Naive thymus-derived CD4-positive, alpha-beta T cell (primary cell): ENCODE results near the gene RRAGB. TPM values are rescaled to one million over a fixed set of nuclear protein-coding genes. Genes with fewer than 3 reads are reported as not detected.
"Not testable (repeated sequence)": the region's sequence is repeated elsewhere in the genome, so short reads cannot be mapped to it uniquely, and the experiment has no call there.

ENCODE experiments used
- ATAC-seq: fragments of 150-1000 bp; cut with Tn5 transposase; 2 replicates; pipeline ENCODE4 v1.10.0; 2021; ENCODE audit warnings: mild to moderate bottlenecking, moderate library complexity
- CTCF ChIA-PET: fragments of 350-600 bp; sonication (Branson Sonifier 250); formaldehyde crosslinking; loops from one replicate; lab custom pipeline; 2021; ENCODE audit warnings: antibody characterized with exemption; lab: Charles Lee
- POLR2A ChIA-PET: fragments of 350-600 bp; sonication (Branson Sonifier 250); formaldehyde crosslinking; loops from one replicate; lab custom pipeline; 2021; ENCODE audit warnings: antibody characterized with exemption, inconsistent platforms; lab: Charles Lee
- DNase-seq, 9 donors: peaks; one replicate each; pipeline versions ENCODE4 v3.0.0 to v3.0.0-alpha.2; 2020 to 2022; ENCODE audit warnings: mixed read lengths in 1 of 9
- H3K27ac ChIP-seq: one replicate; pipeline ENCODE4 v1.7.0; 2013; ENCODE audit warnings: mild to moderate bottlenecking, low read depth, low read length, moderate library complexity
- H3K27me3 ChIP-seq, 2 donors: one replicate each; pipeline ENCODE4 v1.7.0; 2013; ENCODE audit warnings: low read length in 2 of 2, mild to moderate bottlenecking in 2 of 2, moderate library complexity in 2 of 2; ENCODE audit not compliant: control insufficient read depth in 2 of 2, insufficient read depth in 2 of 2
- H3K36me3 ChIP-seq, 3 experiments: 1 replicate in 2 of 3; 2 replicates in 1 of 3; pipeline ENCODE4 v1.7.0; 2013; ENCODE audit warnings: low read length in 3 of 3, mild to moderate bottlenecking in 3 of 3, moderate library complexity in 1 of 3; ENCODE audit not compliant: insufficient read depth in 3 of 3, control insufficient read depth in 2 of 3
- H3K4me1 ChIP-seq, 2 donors: one replicate each; pipeline ENCODE4 v1.7.0; 2013; ENCODE audit warnings: low read length in 2 of 2, mild to moderate bottlenecking in 2 of 2, moderate library complexity in 1 of 2; ENCODE audit not compliant: control insufficient read depth in 2 of 2, insufficient read depth in 2 of 2
- H3K4me3 ChIP-seq: 2 replicates; pipeline ENCODE4 v1.7.0; 2013; ENCODE audit warnings: mild to moderate bottlenecking, low read length
- H3K9me3 ChIP-seq, 3 experiments: 1 replicate in 2 of 3; 2 replicates in 1 of 3; pipeline ENCODE4 v1.7.0; 2013; ENCODE audit warnings: low read length in 3 of 3; ENCODE audit not compliant: control insufficient read depth in 2 of 3
- H3K27ac Mint-ChIP-seq, 9 donors: one replicate each; pipeline ENCODE4 v1.8.0; 2020 to 2022; ENCODE audit warnings: mixed read lengths in 9 of 9, mild to moderate bottlenecking in 8 of 9, moderate library complexity in 5 of 9, inconsistent platforms in 2 of 9
- H3K27me3 Mint-ChIP-seq, 5 donors: one replicate each; pipeline ENCODE4 v1.8.0; 2021 to 2022; ENCODE audit warnings: mixed read lengths in 5 of 5, mild to moderate bottlenecking in 1 of 5
- H3K36me3 Mint-ChIP-seq, 5 donors: one replicate each; pipeline ENCODE4 v1.8.0; 2020 to 2022; ENCODE audit warnings: mixed read lengths in 5 of 5, mild to moderate bottlenecking in 3 of 5, inconsistent platforms in 1 of 5
- H3K4me1 Mint-ChIP-seq, 7 donors: one replicate each; pipeline ENCODE4 v1.8.0; 2020 to 2022; ENCODE audit warnings: mixed read lengths in 7 of 7, mild to moderate bottlenecking in 3 of 7, inconsistent platforms in 1 of 7
- H3K4me3 Mint-ChIP-seq, 10 donors: one replicate each; pipeline ENCODE4 v1.8.0; 2020 to 2022; ENCODE audit warnings: mild to moderate bottlenecking in 10 of 10, mixed read lengths in 10 of 10, moderate library complexity in 6 of 10, inconsistent platforms in 2 of 10
- H3K9me3 Mint-ChIP-seq, 11 donors: one replicate each; pipeline ENCODE4 v1.8.0; 2020 to 2022; ENCODE audit warnings: mixed read lengths in 11 of 11, mild to moderate bottlenecking in 4 of 11, inconsistent platforms in 1 of 11, moderate library complexity in 1 of 11
- intact Hi-C, 2 donors: fragments of 100-400 bp; cut with micrococcal nuclease; formaldehyde crosslinking; loops; one replicate each; pipeline ENCODE4 v1.15.1; 2023
- polyA plus RNA-seq, 2 donors: library from polyadenylated mRNA; unstranded; fragments of 300-500 nt; fragmentation: Illumina TruSeq; gene quantifications; one replicate each; pipeline ENCODE4 v1.2.3, GENCODE V29; 2021
- total RNA-seq, 6 experiments: library from RNA in 5 of 6; stranded (reverse) in 5 of 6; gene quantifications; 1 replicate in 5 of 6; 2 replicates in 1 of 6; pipeline ENCODE4 v1.2.3 and lab custom pipeline; 2021 to 2026

Gene RRAGB
- total and polyA plus RNA-seq, 7 experiments from 2014 or later = 11.9 to 19.7 (median 14.3) TPM

- Mint-ChIP-seq H3K27ac (peak overlapping the region in 1 of 9 donors; percentile 9), H3K4me3 (peak overlapping the region in 2 of 10 donors; percentile 14 to 59), H3K4me1 (peaks cover 16 to 73% (median 52%) of the 10 kb centered on the region in 7 donors), H3K36me3 (peaks cover 0 to 19% (median 0%) of the 10 kb centered on the region in 5 donors), H3K27me3 (no peaks in the 10 kb centered on the region), H3K9me3 (peaks cover 0 to 22% (median 3%) of the 10 kb centered on the region in 11 donors)
- Histone ChIP-seq H3K4me3 (no peak overlapping the region), H3K27ac (no peak overlapping the region), H3K4me1 (peaks cover 0 to 40% of the 10 kb centered on the region in 2 donors), H3K36me3 (no peaks in the 10 kb centered on the region), H3K9me3 (no peaks in the 10 kb centered on the region), H3K27me3 (no peaks in the 10 kb centered on the region)
- CTCF ChIA-PET = no interaction called here
- intact Hi-C loops = no loop called here
- POLR2A ChIA-PET = interaction anchor here (0.9 kb wide), 1 partner anchor 12 kb away, joined by 4 read pairs; no protein-coding TSS in a partner anchor
- DNase-seq = no peak
- no peak for ATAC-seq
Observed at GRCh38 chrX:55702671-55703070, 14.9 kb upstream of the RRAGB start.

DNA sequence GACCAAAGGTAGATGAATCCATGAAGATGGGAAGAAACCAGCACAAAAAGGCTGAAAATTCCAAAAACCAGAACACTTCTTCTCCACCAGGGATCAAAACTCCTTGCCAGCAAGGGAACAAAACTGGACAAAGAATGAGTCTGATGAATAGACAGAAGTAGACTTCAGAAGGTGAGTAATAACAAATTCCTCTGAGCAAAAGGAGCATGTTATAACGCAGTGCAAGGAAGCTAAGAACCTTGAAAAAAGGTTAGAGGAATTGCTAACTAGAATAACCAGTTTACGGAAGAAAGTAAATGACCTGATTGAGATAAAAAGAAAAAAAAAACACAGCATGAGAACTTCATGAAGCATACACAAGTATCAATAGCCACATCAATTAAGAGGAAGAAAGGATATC, 14.1 kb upstream of the RRAGB start:
- H3K27me3 Mint-ChIP-seq, DNase-seq, intact Hi-C loops, H3K9me3 ChIP-seq, H3K27ac ChIP-seq, ATAC-seq, H3K36me3 ChIP-seq, CTCF ChIA-PET, H3K27me3 ChIP-seq, H3K4me3 ChIP-seq, POLR2A ChIA-PET: not testable (repeated sequence)
- peaks cover 0 to 37% of the 10 kb centered on the region in 2 donors for H3K4me1 ChIP-seq
- peaks cover 14 to 67% (median 47%) of the 10 kb centered on the region in 7 donors for H3K4me1 Mint-ChIP-seq
- peaks cover 0 to 24% (median 6%) of the 10 kb centered on the region in 11 donors for H3K9me3 Mint-ChIP-seq
- peak overlapping the region in 5 of 10 donors; percentile 20 to 59 (median 25) for H3K4me3 Mint-ChIP-seq
- peak overlapping the region in 3 of 9 donors; percentile 45 to 79 (median 47) for H3K27ac Mint-ChIP-seq
- H3K36me3 Mint-ChIP-seq = peaks cover 0 to 19% (median 0%) of the 10 kb centered on the region in 5 donors

DNA sequence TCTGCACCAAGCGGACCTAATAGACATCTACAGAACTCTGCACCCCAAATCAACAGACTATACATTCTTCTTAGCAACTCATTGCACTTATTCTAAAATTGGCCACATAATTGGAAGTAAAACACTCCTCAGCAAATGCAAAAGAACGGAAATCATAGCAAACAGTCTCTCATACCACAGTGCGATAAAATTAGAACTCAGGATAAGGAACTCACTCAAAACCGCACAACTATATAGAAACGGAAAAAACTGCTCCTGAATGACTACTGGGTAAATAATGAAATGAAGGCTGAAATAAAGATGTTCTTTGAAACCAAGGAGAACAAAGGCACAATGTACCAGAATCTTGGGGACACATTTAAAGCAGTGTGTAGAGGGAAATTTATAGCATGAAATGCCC, 12.5 kb upstream of the RRAGB start:
- Mint-ChIP-seq H3K4me1 (peaks cover 10 to 55% (median 35%) of the 10 kb centered on the region in 7 donors), H3K4me3 (peak overlapping the region in 9 of 10 donors; percentile 36 to 76 (median 54)), H3K27ac (peak overlapping the region in 7 of 9 donors; percentile 12 to 74 (median 47)), H3K9me3 (peaks cover 0 to 22% (median 6%) of the 10 kb centered on the region in 11 donors), H3K36me3 (peaks cover 0 to 19% (median 0%) of the 10 kb centered on the region in 5 donors)
- H3K27me3 Mint-ChIP-seq, H3K9me3 ChIP-seq, ATAC-seq, H3K27me3 ChIP-seq, CTCF ChIA-PET, H3K27ac ChIP-seq, POLR2A ChIA-PET, H3K4me3 ChIP-seq, intact Hi-C loops, DNase-seq, H3K36me3 ChIP-seq: not testable (repeated sequence)
- peaks cover 0 to 24% of the 10 kb centered on the region in 2 donors for H3K4me1 ChIP-seq

DNA sequence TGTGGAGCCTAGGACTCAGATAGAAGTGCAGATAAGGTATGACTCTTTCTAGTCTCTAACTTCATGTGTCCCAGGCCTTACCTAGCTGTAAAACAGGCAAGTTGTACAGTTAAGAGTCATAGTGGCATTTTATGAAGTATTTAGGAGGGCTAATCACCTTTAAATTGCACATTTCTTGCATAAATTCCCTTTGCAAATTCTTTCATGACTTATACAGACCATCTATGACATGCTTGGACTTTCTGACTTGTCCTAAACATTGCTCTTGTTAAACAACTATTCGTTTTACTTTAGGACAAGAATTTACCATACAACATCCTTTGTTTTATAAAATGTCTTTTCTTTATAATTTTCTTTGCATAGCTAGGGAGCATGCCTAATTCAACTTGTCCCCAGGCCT, 7.8 kb upstream of the RRAGB start:
- peaks cover 9 to 31% (median 17%) of the 10 kb centered on the region in 7 donors for H3K4me1 Mint-ChIP-seq
- CTCF ChIA-PET = interaction anchor here (0.6 kb wide), 1 partner anchor 1024 kb away, joined by 3 read pairs; no protein-coding TSS in a partner anchor
- H3K36me3 Mint-ChIP-seq = peaks cover 0 to 17% (median 0%) of the 10 kb centered on the region in 5 donors

GRCh38 chrX:55710701-55711100, 6.8 kb upstream of the RRAGB start:
- Histone ChIP-seq H3K36me3 (no peaks in the 10 kb centered on the region), H3K4me3 (no peak overlapping the region), H3K27me3 (no peaks in the 10 kb centered on the region), H3K9me3 (peaks cover 0 to 4% (median 0%) of the 10 kb centered on the region in 3 experiments), H3K4me1 (no peaks in the 10 kb centered on the region), H3K27ac (no peak overlapping the region)
- DNase-seq (no peak), ATAC-seq (no peak)
- Mint-ChIP-seq H3K4me3 (no peak overlapping the region), H3K27me3 (no peaks in the 10 kb centered on the region), H3K36me3 (peaks cover 0 to 11% (median 0%) of the 10 kb centered on the region in 5 donors), H3K4me1 (peaks cover 4 to 21% (median 14%) of the 10 kb centered on the region in 7 donors), H3K9me3 (peaks cover 0 to 16% (median 4%) of the 10 kb centered on the region in 11 donors), H3K27ac (no peak overlapping the region)
- ChIA-PET CTCF (no interaction called here), POLR2A (interaction anchor here (1.2 kb wide), 1 partner anchor 9 kb away, joined by 3 read pairs; no protein-coding TSS in a partner anchor)
- intact Hi-C loops = loop anchor here in 1 of 2 donors (10.0 kb wide), 1 partner anchor 1666 kb away; the partner anchor contains the start of gene PHF8

More for the DNA sequence above, 7.8 kb upstream of the RRAGB start:
- Histone ChIP-seq H3K27ac (no peak overlapping the region), H3K4me1 (no peaks in the 10 kb centered on the region), H3K4me3 (no peak overlapping the region), H3K9me3 (peaks cover 0 to 4% (median 0%) of the 10 kb centered on the region in 3 experiments), H3K36me3 (no peaks in the 10 kb centered on the region), H3K27me3 (no peaks in the 10 kb centered on the region)
- Mint-ChIP-seq H3K4me3 (no peak overlapping the region), H3K9me3 (peaks cover 0 to 19% (median 5%) of the 10 kb centered on the region in 11 donors), H3K27ac (no peak overlapping the region), H3K27me3 (no peaks in the 10 kb centered on the region)
- ATAC-seq (no peak), DNase-seq (no peak)
- intact Hi-C loops = loop anchor here in 1 of 2 donors (10.0 kb wide), 1 partner anchor 1665 kb away; the partner anchor contains the start of gene PHF8
- POLR2A ChIA-PET = interaction anchor here (1.2 kb wide), 1 partner anchor 10 kb away, joined by 3 read pairs; no protein-coding TSS in a partner anchor

GRCh38 chrX:55713631-55714030, 3.9 kb upstream of the RRAGB start:
- no peak overlapping the region for H3K4me3 Mint-ChIP-seq
- CTCF ChIA-PET = no interaction called here
- no peak overlapping the region for H3K4me3 ChIP-seq
- peaks cover 4 to 6% of the 10 kb centered on the region in 2 donors for H3K4me1 ChIP-seq
- H3K27me3 ChIP-seq = no peaks in the 10 kb centered on the region
- H3K9me3 ChIP-seq = peaks cover 0 to 4% (median 0%) of the 10 kb centered on the region in 3 experiments
- H3K36me3 Mint-ChIP-seq = peaks cover 0 to 6% (median 0%) of the 10 kb centered on the region in 5 donors
- ATAC-seq (no peak), DNase-seq (no peak)
- no peak overlapping the region for H3K27ac ChIP-seq
- intact Hi-C loops = loop anchor here in 1 of 2 donors (10.0 kb wide), 1 partner anchor 1669 kb away; the partner anchor contains the start of gene PHF8
- H3K4me1 Mint-ChIP-seq = peaks cover 13 to 22% (median 16%) of the 10 kb centered on the region in 7 donors
- no peaks in the 10 kb centered on the region for H3K27me3 Mint-ChIP-seq
- POLR2A ChIA-PET = no interaction called here
- no peaks in the 10 kb centered on the region for H3K36me3 ChIP-seq
- peaks cover 0 to 7% (median 1%) of the 10 kb centered on the region in 11 donors for H3K9me3 Mint-ChIP-seq
- peak overlapping the region in 1 of 9 donors; percentile 21 for H3K27ac Mint-ChIP-seq
